GM18499 (cell line): Measurements from ENCODE around the gene CDK18.
"Not testable (repeated sequence)": the region's sequence is repeated elsewhere in the genome, so short reads cannot be mapped to it uniquely, and the experiment has no call there.

ENCODE experiments used
- ATAC-seq: cut with Tn5 transposase; IDR thresholded peaks from one replicate; pipeline ENCODE4 v1.9.1; 2021; ENCODE audit warnings: moderate number of reproducible peaks; ENCODE audit not compliant: insufficient read depth, unreplicated experiment

Gene CDK18

DNA sequence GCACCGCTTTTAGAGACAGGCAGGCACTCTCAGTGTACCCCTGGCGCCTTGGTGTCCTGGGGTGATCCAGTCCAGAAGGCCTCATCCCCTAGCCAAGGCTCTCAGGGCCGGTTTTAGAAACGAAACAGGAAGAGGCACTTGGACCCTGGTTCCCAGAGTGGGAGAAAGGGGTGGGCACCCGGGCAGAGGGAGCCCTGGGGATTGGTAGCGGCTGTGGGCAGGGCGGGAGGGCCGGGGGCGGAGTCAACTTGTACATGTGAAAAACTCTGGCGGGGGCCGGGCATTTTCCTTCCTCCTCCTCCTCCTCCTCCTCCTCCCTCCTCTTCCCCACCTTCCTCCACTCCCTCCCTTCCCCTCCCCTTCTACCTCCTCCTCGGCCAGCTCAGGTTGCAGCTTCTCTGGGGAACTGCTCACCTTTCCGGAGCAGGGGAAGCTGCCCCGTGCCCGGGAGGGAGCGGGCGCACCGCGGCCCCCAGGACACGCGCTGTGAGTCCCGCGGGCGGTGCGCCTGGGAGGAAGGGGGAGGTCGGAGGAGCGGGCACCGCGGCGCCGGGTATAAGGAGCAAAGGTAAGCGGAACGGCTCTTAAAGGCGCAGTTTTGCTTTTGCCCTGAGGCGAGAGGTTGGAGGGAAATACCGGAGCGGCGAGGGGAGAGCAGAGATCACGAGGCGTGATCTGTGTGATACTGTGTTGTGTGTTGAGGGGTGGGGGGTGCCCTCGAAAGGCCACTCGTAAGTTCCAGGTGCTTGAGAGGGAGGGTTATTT lies at the start of gene CDK18:
Gene CDK18 (plus strand): TSS at position 359 of the 765 bp plus-strand sequence. CDS start 18,499 bp downstream, outside the sequence.
- no peak for ATAC-seq

DNA sequence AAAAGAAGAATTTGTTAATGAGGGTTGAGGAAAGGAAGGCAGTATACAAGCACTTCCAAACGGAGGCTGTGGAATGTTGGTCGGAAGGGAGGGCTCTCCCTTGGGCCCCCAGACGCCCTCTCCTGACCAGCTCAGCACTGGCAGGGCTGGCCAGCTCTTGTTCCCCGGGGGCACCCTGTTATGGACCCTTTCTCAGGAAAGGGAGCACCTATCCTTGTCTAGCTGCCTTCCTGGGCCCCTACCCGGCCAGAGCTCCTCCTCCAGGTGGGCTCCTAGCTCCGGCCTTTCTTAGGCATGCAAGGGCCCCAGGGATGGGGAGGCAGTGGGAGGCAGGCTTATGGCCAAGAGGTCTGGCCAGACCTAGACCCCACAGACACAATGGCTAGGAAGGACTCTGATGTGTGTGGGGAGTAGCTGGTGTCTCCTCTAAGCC lies 49.5 kb upstream of the CDK18 start:
- ATAC-seq, result no peak

DNA sequence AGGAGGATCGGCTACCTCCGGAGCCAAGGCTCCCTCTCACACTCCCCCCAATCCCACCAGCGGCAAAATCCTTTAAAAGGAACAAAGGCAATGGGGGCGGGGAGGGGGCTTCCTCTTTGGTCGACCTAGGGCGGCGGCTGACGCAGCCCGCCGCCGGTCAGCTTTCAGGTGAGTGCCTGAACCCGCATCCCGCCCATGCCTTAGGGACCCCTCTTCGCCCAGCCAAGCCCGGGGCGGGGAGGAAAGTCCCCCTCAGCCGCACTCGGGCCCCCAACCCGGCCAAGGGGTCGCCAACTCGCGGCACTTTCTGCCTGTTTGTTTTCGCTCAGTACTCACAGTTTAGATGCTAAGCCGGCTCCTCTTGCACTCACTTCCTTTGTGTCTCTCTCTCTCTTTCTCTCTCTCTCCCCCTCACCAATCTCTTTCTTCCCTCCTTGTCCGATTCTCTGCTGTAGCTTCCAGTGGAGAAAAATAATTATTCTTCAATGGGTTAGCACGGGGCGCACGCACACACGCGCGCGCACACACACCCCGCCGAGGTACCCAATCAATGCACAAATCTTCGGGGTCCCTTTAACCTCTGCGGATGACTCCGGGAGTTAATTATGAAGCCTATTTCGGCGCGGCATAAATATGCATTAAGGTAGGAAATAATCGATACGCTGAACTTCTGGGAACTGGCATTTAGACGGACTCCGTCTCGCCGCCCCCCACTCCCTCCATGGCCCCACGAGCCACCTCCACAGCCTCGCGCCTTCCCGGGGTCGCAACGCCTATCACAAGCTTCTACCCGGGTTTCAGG lies 48.7 kb upstream of the CDK18 start, which contains the start of gene BLACAT1:
Gene BLACAT1 (minus strand): TSS at position 465 of the 802 bp plus-strand sequence.
- ATAC-seq, result no peak

GRCh38 chr1:205456383-205456867 lies 48.0 kb upstream of the CDK18 start:
- ATAC-seq, result no peak

GRCh38 chr1:205456868-205457745 lies 47.4 kb upstream of the CDK18 start:
- no peak for ATAC-seq

DNA sequence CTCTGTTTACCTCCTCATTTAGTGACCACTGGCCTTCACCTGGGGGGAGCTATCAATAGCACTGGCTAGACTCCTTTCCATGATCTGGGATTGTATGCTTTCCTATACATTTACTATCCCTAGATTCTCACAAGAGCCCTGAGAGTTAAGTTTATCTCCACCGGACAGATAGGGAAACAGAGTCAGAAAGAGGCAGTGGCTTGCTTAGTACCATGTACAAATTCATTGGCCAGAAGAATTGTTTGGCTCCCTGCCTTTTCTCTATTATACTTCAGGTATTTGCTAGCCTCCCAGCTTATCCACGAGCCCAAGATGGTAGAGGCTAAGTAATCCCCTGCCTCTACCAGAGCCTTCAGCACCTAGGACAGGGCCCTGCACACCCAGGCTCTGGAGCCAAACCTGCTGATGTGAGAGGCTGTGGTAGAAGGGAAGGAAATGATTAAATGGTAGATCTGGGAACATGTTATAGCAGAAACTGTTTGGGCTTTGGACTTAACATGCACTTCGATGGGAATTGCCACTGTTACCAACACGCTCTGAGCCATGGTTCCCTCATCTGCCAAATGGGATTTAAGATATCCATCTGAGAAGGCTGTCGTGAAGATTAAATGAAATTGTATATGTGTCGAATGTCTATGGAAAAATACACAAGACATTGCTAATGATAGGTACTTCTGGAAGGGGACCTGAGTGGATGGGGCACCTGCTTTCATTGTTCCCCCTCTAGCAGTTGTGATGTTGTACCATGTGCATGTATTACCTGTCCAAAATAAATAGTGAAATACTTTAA lies 45.5 kb upstream of the CDK18 start:
- ATAC-seq, result no peak

- no peak for ATAC-seq
These were observed 39.1 kb upstream of the CDK18 start for GRCh38 chr1:205465392-205465791.

DNA sequence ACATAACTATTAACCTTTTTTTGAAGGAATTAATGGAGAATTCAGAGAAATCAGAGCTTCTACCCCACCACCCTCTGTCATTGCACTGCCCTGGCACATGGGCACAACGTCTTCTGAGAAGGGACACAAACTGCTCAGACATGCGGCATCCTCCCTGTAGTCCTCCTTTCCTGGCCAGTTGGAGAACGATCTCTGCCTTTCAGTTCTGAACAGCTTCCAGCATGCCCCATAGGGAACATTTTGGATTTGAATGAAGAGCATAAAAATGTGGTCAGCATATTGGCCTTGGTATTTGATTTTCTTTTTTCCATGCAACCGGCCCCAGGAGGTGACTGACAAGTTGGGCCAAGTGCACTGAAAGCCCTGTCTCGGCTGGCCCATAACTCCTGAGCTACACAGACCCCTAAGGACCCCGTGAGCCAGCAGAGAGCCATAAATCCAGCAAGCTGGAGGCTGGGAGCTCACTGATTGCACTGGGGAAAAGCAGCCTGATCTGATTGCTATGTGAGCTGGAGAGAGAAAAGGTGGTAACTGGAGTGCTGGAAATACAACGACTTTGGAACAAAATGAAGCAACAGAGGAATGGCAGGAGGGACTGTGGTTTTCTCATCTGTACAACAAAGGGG lies 37.8 kb upstream of the CDK18 start:
- no peak for ATAC-seq

DNA sequence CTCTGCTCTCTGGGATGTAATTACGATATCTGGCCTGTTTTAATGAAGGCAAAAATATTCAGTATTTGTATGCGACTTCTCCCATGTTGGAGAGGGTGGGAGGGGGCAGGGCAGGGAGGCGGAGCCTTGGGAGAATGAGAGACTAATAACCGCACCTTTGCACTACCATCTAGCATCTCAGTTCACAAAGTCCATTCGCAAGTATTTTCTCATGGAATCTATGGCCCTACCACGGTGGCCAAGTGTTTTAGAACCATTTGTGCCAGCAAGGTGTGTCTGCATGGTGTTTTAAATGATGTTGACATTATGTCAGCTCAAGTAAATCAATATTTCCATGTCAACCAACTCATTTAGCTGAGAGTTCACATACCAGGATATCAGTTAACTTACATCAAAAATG lies 34.3 kb upstream of the CDK18 start:
- ATAC-seq, result no peak

DNA sequence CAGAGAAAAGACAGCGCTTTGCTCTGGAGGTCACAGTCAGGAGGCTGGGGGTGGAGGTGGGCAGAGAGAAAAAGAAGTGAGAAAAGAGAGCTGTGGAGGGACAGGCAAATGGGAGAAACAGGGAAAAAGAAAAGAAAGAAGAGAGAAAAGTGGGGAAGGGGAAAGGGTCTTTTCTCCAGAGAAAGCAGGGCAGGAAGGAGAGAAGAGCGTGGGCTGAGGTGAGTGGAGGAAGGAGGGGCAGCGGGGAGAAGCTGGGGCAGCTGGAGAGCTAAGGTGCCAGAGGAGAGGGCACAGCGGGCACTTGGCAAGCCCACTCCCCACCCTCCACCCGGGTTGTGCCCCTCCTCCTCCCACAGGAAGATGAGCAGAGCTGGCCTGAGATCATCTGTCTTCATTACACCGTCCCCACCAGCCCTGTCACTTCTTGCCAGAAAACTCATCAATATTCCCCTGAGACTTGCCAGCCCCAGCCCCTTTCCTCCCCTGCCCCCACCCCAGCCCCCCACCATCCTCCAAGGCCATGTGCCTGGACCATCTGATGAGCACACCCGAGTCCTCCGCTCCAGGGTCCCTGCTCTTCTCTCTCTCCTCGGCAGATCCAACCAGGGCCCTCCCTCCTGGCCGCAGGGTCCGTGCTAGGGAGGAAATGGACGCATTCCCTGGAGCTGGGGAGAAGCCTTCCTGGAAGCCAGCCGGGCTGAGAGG lies 31.6 kb upstream of the CDK18 start:
- ATAC-seq, result no peak

DNA sequence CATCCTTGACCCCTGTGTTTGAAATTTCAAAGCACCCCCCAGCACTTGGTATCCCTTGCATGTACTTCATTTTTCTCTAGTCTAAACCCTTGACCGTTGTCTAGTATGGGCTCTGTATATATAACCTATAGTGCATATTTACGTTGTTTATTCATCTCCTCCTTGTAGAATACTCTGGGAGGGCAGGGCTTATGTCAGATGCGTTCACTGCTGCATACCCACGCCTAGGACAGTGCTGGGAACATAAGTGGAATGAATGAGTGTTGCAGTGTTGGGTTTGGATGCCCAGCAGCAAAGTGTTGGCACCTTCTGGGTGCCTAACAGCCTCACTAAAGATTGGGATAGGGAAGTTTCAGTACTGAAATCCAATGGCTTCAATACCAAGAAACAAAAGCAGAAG lies 31.0 kb upstream of the CDK18 start:
- no peak for ATAC-seq

DNA sequence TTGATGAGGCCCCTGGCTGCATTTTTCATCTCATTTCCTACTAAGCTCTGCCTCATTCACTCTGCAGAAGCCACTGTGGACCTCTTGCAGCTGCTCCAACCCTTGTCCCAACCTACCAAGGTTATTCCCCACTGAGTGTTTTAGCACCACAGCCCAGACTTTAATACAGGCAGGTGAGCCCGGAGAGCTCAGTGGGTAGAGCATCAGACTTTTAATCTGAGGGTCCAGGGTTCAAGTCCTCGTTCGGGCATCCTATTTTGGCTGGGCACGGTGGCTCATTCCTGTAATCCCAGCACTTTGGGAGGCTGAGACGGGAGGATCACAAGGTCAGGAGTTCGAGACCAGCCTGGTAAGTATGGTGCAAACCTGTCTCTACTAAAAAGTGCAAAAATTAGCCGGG lies 30.5 kb upstream of the CDK18 start:
- ATAC-seq, result no peak

GRCh38 chr1:205474571-205474970 lies 29.9 kb upstream of the CDK18 start:
- ATAC-seq, result no peak

GRCh38 chr1:205475855-205476254 lies 28.6 kb upstream of the CDK18 start:
- ATAC-seq, result no peak

GRCh38 chr1:205476648-205477047 lies 27.8 kb upstream of the CDK18 start:
- no peak for ATAC-seq

DNA sequence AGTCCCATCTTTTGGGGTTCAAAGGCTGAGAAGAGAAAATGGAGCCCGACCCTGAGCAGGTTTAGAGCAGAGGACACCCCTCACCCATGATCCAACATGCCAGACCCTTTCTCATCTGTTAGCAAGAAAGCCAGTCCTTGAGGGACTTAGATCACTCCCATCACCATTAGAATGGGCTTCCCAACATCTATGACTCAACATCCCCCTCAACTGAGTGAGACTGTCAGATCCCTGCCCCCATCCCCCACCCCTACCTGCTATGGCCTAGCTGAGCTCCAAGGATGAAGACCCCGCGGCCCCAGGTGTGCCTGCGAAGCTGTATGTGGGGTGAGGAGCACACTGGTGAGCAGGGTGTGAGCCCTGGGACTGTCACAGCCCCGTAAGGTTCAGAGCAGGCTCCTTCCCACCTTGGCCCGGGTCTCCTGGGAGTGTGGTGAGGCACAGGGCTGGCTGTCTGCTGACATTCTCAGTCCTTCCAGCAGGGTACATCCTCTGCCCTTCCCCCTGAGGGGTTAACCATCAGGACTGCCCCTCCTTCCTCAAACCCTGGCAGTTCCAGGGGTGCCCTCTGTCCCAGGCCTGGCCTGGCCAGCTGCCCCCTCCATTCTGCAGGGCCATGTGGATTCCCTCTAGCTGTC lies 27.2 kb upstream of the CDK18 start:
- ATAC-seq, result no peak

DNA sequence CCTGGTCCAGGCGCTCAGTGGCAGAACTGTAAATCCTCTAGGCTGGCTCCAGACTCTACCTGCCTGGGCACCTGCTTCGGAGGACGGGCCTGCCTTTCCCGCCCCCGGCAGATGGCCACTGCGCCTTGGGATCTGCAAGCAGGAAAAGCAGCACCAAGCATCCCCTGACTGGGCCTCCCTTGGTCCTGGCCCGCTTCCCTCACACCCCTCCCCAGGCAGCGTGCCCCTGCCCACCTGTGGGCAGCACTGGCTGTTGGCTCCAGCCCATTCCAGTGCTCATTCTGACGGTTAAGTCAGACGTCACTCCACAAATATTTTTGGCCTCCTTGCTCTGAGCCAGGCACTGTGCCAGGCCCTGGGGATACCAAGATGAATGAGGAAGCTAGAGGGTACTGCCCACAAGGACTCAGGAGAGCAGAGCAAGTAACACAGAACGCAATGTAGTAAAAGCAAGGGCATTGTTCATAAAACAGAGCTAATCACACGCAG lies 26.7 kb upstream of the CDK18 start:
- no peak for ATAC-seq

DNA sequence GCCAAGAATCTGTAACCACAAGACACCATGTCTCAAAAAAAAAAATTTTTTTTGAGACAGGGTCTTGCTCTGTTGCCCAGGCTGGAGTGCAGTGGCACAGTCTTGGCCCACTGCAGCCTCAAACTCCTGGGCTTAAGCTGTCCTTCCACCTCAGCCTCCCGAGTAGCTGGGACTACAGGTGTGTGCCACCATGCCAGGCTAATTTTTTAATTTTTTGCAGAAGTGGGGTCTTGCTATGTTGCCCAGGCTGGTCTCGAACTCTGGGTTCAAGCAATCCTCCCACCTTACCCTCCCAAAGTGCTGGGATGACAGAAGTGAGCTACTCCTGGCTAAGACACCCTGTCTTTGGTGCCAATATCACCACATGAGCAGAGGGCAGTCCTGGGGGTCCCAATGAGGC lies 25.5 kb upstream of the CDK18 start:
- ATAC-seq, result not testable (repeated sequence)
